ENCODE data around the gene DDI2.

The DDI2 gene

DNA sequence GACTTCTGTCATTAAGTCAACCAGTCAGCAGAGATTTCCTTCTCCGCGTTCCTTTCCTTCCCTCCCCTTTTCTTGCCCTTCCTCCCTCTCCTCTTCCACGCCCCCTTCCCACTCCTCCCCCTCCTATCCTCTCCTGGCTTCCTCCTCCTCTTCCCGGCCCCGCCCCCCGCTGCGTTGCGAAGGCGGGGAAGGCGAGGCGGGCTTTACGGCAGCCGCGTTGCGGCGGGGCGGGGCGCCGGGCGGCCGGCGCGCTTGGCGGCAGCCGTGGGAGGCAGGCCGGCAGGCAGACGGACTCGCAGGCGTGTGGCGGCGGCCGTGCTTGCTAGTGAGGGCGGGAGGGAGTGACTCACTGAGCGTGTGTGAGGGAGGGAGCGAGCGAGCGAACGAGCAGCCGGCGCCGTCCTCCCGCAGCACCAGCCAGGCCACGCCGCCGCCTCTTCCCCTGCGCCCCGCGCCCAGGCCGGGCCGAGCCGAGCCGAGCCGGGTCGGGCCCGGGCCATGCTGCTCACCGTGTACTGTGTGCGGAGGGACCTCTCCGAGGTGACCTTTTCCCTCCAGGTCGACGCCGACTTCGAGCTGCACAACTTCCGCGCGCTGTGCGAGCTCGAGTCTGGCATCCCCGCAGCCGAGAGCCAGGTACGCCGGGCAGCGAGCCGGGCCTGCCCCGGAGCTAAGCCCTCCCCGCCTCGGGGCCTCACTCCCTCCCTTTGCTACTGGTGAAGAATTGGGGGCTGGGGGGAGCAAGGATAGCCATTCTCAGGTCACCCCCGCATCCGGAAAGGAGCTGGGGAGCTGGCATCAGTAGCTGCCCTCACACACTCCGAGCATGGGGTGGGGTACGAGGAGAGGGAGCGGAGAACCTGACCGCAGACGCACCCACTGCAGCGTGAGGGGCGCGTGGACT, at the start of gene DDI2:
TSS of gene DDI2 (plus strand) at position 286 of the 904 bp plus-strand sequence. CDS start at position 499, 213 bp downstream.
- H3K4me3 ChIP-seq (ENCODE audit: low read depth, low read length) = peak within 1 kb of the TSS; percentile 92
- H3K4me1 ChIP-seq (ENCODE audit: control insufficient read depth, insufficient read depth, low read length) = peaks cover 12% of the 10 kb centered on the region
- H3K9me3 ChIP-seq (ENCODE audit: control insufficient read depth, insufficient read depth, low read depth, low read length) = no peaks in the 10 kb centered on the region
- H3K27ac ChIP-seq (ENCODE audit: low read depth, low read length) = peak within 1 kb of the TSS; percentile 82
- no peaks in the 10 kb centered on the region for H3K36me3 ChIP-seq (ENCODE audit: control insufficient read depth, insufficient read depth, low read length)
- peak within 1 kb of the TSS; percentile 97 for H3K9ac ChIP-seq (ENCODE audit: low read length)
- H3K27me3 ChIP-seq (ENCODE audit: control insufficient read depth, insufficient read depth, low read length) = no peaks in the 10 kb centered on the region

DNA sequence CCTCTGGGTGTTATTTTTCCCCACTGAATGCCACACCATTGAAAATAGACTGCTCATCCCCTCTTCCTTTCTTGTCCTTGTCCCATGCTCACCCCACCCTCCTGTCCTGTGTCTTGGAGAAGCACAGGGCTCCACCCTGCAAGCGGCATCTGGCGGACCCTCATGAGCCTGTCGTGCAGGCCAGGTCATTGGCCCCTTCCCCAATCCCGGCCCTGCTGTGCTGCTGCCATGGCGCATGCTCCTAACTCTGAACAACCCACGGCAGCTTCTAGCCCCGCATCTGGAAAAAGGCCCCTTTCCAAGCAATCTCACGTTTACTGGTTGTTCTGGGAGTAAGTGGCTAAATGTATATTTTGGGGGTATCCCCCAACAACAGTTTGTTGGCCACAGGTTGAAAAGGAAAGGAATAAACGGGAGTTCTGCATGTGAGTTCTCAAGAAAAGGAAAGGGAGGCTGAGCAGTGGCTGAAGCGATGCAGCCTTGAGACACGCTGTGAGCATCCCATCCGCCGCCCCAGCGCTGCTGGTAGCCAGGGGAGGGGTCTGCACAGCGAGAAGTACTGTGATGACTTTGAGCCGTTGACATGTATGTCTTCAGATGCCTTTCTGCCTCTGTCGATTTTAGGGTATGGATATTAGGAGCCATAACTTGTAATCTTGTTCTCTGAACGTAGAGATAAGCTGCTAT, 48.7 kb upstream of the DDI2 start:
- H3K4me3 ChIP-seq (ENCODE audit: low read depth, low read length) = no peak overlapping the region
- no peak overlapping the region for H3K27ac ChIP-seq (ENCODE audit: low read depth, low read length)
- H3K36me3 ChIP-seq (ENCODE audit: control insufficient read depth, insufficient read depth, low read length) = peaks cover 74% of the 10 kb centered on the region
- no peaks in the 10 kb centered on the region for H3K9me3 ChIP-seq (ENCODE audit: control insufficient read depth, insufficient read depth, low read depth, low read length)
- no peak overlapping the region for H3K9ac ChIP-seq (ENCODE audit: low read length)
- no peaks in the 10 kb centered on the region for H3K27me3 ChIP-seq (ENCODE audit: control insufficient read depth, insufficient read depth, low read length)
- H3K4me1 ChIP-seq (ENCODE audit: control insufficient read depth, insufficient read depth, low read length) = no peaks in the 10 kb centered on the region

DNA sequence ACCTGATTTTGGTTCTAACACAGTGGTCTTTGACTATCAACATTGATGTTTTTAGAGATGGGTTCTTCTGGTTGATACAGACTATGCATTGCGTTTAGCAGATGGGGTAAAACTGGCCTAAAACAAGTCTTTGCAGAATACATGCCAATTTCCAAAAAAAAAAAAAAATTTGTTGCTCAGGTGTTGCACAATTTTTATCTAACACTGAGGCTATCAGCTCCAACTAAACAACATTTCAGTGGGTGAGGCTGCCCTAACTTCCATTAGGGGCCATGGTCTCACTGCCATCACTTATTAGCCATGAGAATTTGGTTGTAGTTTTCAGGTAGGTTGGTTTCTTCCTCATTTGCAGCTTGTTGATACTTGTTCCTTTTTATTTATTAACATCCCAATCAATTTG, 46.4 kb upstream of the DDI2 start:
- Histone ChIP-seq H3K36me3 (ENCODE audit: control insufficient read depth, insufficient read depth, low read length) (peaks cover 57% of the 10 kb centered on the region), H3K27ac (ENCODE audit: low read depth, low read length) (no peak overlapping the region)

DNA sequence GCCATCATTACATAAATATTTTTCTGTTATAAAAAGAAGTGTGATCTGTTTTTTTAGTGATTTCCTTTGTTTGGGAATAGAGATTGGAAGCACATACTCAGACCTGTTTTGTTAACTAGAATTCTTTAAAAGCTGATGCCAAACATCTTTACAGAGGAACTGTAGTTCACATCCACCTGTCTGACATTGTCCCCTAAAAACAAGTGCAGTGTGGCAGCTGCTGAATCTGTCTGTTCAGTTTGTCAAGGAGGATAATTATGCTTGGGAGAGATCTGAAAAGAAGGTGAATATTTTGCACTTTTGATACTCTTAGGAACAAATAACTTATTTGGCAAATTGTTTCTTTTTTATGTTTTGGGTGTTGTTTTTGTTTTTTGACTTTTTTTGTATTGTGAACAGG, 46.0 kb upstream of the DDI2 start:
- H3K4me3 ChIP-seq (ENCODE audit: low read depth, low read length) = no peak overlapping the region
- H3K27me3 ChIP-seq (ENCODE audit: control insufficient read depth, insufficient read depth, low read length) = no peaks in the 10 kb centered on the region
- no peaks in the 10 kb centered on the region for H3K4me1 ChIP-seq (ENCODE audit: control insufficient read depth, insufficient read depth, low read length)
- no peak overlapping the region for H3K9ac ChIP-seq (ENCODE audit: low read length)
- H3K36me3 ChIP-seq (ENCODE audit: control insufficient read depth, insufficient read depth, low read length) = peaks cover 53% of the 10 kb centered on the region
- H3K9me3 ChIP-seq (ENCODE audit: control insufficient read depth, insufficient read depth, low read depth, low read length) = no peaks in the 10 kb centered on the region
- no peak overlapping the region for H3K27ac ChIP-seq (ENCODE audit: low read depth, low read length)

More for the DNA sequence above, 46.4 kb upstream of the DDI2 start:
- no peak overlapping the region for H3K4me3 ChIP-seq (ENCODE audit: low read depth, low read length)
- no peaks in the 10 kb centered on the region for H3K27me3 ChIP-seq (ENCODE audit: control insufficient read depth, insufficient read depth, low read length)
- H3K9me3 ChIP-seq (ENCODE audit: control insufficient read depth, insufficient read depth, low read depth, low read length) = no peaks in the 10 kb centered on the region
- H3K4me1 ChIP-seq (ENCODE audit: control insufficient read depth, insufficient read depth, low read length) = no peaks in the 10 kb centered on the region
- H3K9ac ChIP-seq (ENCODE audit: low read length) = no peak overlapping the region

DNA sequence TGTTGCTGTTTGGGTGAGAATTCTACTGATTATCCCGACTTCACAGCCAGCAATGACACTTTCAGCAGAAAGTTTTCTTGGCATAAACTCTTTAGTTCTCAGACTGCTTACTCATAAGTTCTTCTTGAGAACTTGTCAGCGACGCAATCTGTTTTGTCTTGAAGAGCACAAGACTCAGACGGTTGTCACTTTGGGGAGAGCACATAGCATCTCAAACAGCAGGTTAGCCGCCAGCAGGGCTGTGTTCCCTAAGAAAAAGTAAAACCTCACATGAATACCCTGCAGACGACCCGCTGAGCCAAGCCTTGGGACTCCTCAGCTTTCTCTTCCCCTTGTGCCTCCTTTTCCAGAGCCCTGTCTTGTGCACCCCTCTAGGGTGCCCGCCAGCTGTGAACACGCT, 43.8 kb upstream of the DDI2 start:
- Histone ChIP-seq H3K9ac (ENCODE audit: low read length) (no peak overlapping the region), H3K36me3 (ENCODE audit: control insufficient read depth, insufficient read depth, low read length) (peaks cover 31% of the 10 kb centered on the region), H3K4me3 (ENCODE audit: low read depth, low read length) (no peak overlapping the region), H3K27me3 (ENCODE audit: control insufficient read depth, insufficient read depth, low read length) (no peaks in the 10 kb centered on the region), H3K4me1 (ENCODE audit: control insufficient read depth, insufficient read depth, low read length) (no peaks in the 10 kb centered on the region), H3K27ac (ENCODE audit: low read depth, low read length) (no peak overlapping the region), H3K9me3 (ENCODE audit: control insufficient read depth, insufficient read depth, low read depth, low read length) (no peaks in the 10 kb centered on the region)

DNA sequence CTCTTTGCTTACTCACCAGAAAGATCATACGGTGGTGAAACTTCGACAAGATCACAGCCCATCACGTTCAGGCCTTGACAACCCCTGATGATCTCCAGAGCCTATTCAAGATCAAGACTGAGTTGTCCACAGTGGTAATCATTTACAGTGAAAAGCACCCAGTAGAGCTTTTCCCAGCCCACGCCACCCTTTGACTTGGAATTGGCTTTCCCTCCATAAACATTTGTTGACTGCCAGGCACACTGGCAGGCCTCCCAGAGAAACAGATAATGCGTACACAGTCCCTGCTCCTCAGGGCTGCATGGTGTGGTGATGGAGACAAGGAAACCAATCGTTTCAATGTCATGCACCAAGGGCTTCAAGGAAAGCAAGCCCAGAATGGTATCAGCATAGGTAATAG, 42.5 kb upstream of the DDI2 start:
- Histone ChIP-seq H3K36me3 (ENCODE audit: control insufficient read depth, insufficient read depth, low read length) (peaks cover 20% of the 10 kb centered on the region), H3K9ac (ENCODE audit: low read length) (no peak overlapping the region), H3K4me3 (ENCODE audit: low read depth, low read length) (no peak overlapping the region), H3K27ac (ENCODE audit: low read depth, low read length) (no peak overlapping the region), H3K4me1 (ENCODE audit: control insufficient read depth, insufficient read depth, low read length) (no peaks in the 10 kb centered on the region), H3K9me3 (ENCODE audit: control insufficient read depth, insufficient read depth, low read depth, low read length) (no peaks in the 10 kb centered on the region), H3K27me3 (ENCODE audit: control insufficient read depth, insufficient read depth, low read length) (no peaks in the 10 kb centered on the region)

DNA sequence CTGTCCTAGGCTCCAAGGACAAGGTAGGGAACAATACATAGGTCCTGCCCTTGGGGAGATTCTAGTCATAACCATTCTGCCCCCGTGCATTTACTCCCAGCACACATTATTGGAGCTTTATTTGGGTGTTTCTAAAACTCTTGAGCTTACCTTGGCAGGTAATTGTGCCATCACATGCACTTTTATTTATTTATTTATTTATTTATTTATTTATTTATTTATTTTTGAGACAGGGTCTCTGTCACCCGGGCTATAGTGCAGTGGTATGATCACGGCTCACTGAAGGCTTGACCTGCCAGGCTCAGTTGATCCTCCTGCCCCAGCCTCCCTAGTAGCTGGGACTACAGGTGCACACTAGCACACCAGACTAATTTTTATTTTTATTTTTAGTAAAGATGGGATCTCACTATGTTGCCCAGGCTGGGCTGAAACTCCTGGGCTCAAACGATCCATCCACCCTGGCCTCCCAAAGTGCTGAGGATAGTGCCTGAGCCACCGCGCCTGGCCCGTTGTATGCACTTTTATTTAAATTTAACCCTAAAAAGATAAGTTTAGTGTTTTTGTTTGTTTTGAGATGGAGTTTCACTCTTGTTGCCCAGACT, 41.6 kb upstream of the DDI2 start:
- no peaks in the 10 kb centered on the region for H3K27me3 ChIP-seq (ENCODE audit: control insufficient read depth, insufficient read depth, low read length)
- no peak overlapping the region for H3K4me3 ChIP-seq (ENCODE audit: low read depth, low read length)
- H3K27ac ChIP-seq (ENCODE audit: low read depth, low read length) = no peak overlapping the region
- peaks cover 12% of the 10 kb centered on the region for H3K36me3 ChIP-seq (ENCODE audit: control insufficient read depth, insufficient read depth, low read length)
- H3K9me3 ChIP-seq (ENCODE audit: control insufficient read depth, insufficient read depth, low read depth, low read length) = no peaks in the 10 kb centered on the region
- no peak overlapping the region for H3K9ac ChIP-seq (ENCODE audit: low read length)
- H3K4me1 ChIP-seq (ENCODE audit: control insufficient read depth, insufficient read depth, low read length) = no peaks in the 10 kb centered on the region

DNA sequence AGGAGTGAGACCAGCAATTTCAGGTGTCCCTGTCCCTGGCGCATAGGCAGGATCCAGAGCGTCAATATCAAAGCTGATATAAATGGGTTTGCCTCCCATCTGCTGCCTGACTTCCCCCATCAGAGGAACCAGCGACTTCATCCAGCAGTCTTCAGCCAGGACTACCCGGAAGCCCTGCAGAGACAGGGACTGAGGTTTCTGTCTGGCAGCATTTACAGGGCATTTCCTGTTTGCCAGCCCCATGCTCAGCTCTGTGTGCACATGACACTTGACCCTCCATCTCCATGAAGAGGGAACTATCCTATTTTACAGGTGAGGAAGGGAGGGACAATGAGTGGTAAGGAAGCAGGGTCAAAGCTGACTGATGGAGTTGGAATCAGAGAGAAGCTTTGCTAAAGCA, 39.6 kb upstream of the DDI2 start:
- H3K9ac ChIP-seq (ENCODE audit: low read length) = no peak overlapping the region
- 0 out of 2 replicates have a peak, but pooled peaks cover 4% of the 10 kb centered on the region for H3K36me3 ChIP-seq (ENCODE audit: control insufficient read depth, insufficient read depth, low read length)
- no peaks in the 10 kb centered on the region for H3K4me1 ChIP-seq (ENCODE audit: control insufficient read depth, insufficient read depth, low read length)
- H3K27me3 ChIP-seq (ENCODE audit: control insufficient read depth, insufficient read depth, low read length) = no peaks in the 10 kb centered on the region
- H3K4me3 ChIP-seq (ENCODE audit: low read depth, low read length) = no peak overlapping the region
- H3K27ac ChIP-seq (ENCODE audit: low read depth, low read length) = no peak overlapping the region
- H3K9me3 ChIP-seq (ENCODE audit: control insufficient read depth, insufficient read depth, low read depth, low read length) = no peaks in the 10 kb centered on the region

DNA sequence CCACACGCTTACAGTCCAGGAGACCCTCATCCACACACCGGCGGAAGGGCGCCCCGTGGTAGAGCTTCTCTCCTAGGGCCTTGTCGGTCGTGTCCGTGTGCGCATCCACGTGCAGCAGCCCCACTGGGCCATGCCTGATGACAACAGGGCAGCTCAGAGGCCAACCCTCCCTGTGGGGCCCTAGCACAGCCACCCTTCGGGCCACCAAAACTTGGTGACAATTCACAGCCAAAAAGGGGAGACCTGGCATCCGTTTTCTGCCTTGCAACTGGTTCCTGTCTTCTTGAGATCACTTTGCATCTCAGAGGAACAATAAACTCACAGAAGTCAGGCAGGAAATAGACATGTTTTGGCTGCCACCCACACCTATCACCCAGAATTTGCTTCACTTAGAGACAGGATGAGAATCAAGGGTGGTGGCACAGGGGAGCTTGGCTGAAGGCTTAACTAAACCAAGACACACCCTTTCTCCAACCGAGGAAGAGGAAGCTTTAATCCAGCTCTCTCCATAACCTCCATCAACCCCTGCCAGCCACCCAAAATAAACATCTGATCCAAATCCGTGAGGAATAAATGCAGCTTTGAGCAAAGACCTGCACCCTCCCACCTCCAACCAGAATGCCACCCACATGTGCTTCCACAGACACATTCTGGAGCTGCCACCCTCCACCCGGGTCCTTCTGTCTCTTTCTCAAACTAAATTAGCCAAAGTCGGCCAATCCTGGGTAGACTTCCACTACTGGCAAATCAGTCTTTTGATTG, 38.2 kb upstream of the DDI2 start:
- no peak overlapping the region for H3K27ac ChIP-seq (ENCODE audit: low read depth, low read length)
- 0 out of 2 replicates have a peak, but pooled peaks cover 4% of the 10 kb centered on the region for H3K36me3 ChIP-seq (ENCODE audit: control insufficient read depth, insufficient read depth, low read length)
- H3K9ac ChIP-seq (ENCODE audit: low read length) = no peak overlapping the region
- H3K4me3 ChIP-seq (ENCODE audit: low read depth, low read length) = no peak overlapping the region
- H3K9me3 ChIP-seq (ENCODE audit: control insufficient read depth, insufficient read depth, low read depth, low read length) = no peaks in the 10 kb centered on the region
- H3K4me1 ChIP-seq (ENCODE audit: control insufficient read depth, insufficient read depth, low read length) = no peaks in the 10 kb centered on the region
- no peaks in the 10 kb centered on the region for H3K27me3 ChIP-seq (ENCODE audit: control insufficient read depth, insufficient read depth, low read length)

DNA sequence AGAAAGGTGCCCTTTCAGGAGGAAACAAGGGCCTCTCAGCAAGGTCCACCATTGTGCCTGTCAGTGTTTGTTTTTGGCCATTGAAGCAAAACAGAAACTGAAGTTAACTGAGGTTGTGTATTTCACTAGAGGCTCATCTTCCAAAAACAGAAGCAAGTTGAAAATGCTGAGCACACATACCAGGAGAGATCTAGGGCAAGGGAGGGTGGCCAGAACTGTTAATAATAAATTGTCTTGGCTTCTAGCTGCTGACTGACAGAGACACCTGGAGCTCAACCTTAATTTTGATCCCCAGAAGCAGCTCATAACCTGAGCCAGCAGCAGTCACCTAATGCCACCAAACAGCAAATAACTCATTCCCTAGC, 37.6 kb upstream of the DDI2 start:
- Histone ChIP-seq H3K9me3 (ENCODE audit: control insufficient read depth, insufficient read depth, low read depth, low read length) (no peaks in the 10 kb centered on the region), H3K27me3 (ENCODE audit: control insufficient read depth, insufficient read depth, low read length) (no peaks in the 10 kb centered on the region), H3K27ac (ENCODE audit: low read depth, low read length) (no peak overlapping the region), H3K4me3 (ENCODE audit: low read depth, low read length) (no peak overlapping the region), H3K36me3 (ENCODE audit: control insufficient read depth, insufficient read depth, low read length) (0 out of 2 replicates have a peak, but pooled peaks cover 3% of the 10 kb centered on the region), H3K9ac (ENCODE audit: low read length) (no peak overlapping the region), H3K4me1 (ENCODE audit: control insufficient read depth, insufficient read depth, low read length) (no peaks in the 10 kb centered on the region)

All from HUES6 (cell line).